RPMI8226 (cell line): ENCODE results near the gene PPP2R5C.

Source experiments
- DNase-seq: peaks from one replicate; pipeline ENCODE4 v3.0.0-alpha.2; 2015

Gene PPP2R5C

GRCh38 chr14:101894365-101895081 is 133.0 kb downstream of the PPP2R5C start:
- DNase-seq = no peak

- DNase-seq = no peak
Measured at GRCh38 chr14:101895256-101895655, 133.7 kb downstream of the PPP2R5C start.

- no peak for DNase-seq
Measured at GRCh38 chr14:101897326-101897725, 135.8 kb downstream of the PPP2R5C start.

- no peak for DNase-seq
Measured at GRCh38 chr14:101898416-101898815, 136.9 kb downstream of the PPP2R5C start.

GRCh38 chr14:101899263-101899662 is 137.8 kb downstream of the PPP2R5C start:
- DNase-seq = no peak

- DNase-seq = no peak
Measured at GRCh38 chr14:101900253-101900652, 138.7 kb downstream of the PPP2R5C start.

GRCh38 chr14:101903111-101903561 is 141.6 kb downstream of the PPP2R5C start:
- no peak for DNase-seq

GRCh38 chr14:101905614-101906013 is 144.1 kb downstream of the PPP2R5C start:
- no peak for DNase-seq

GRCh38 chr14:101906645-101907044 is 145.1 kb downstream of the PPP2R5C start:
- no peak for DNase-seq

- no peak for DNase-seq
Measured at GRCh38 chr14:101907619-101908018, 146.1 kb downstream of the PPP2R5C start.

GRCh38 chr14:101908795-101909194 is 147.3 kb downstream of the PPP2R5C start:
- no peak for DNase-seq

GRCh38 chr14:101909371-101910096 is 148.0 kb downstream of the PPP2R5C start:
- no peak for DNase-seq

GRCh38 chr14:101912841-101913240 is 151.3 kb downstream of the PPP2R5C start:
- DNase-seq = no peak

GRCh38 chr14:101914083-101914482 is 152.6 kb downstream of the PPP2R5C start:
- no peak for DNase-seq

GRCh38 chr14:101915871-101916815 is 154.6 kb downstream of the PPP2R5C start:
- DNase-seq = no peak

- no peak for DNase-seq
Measured at GRCh38 chr14:101916816-101917412, 155.4 kb downstream of the PPP2R5C start.

GRCh38 chr14:101917413-101918017 is 156.0 kb downstream of the PPP2R5C start:
- DNase-seq = no peak

- no peak for DNase-seq
Measured at GRCh38 chr14:101918065-101918989, 156.8 kb downstream of the PPP2R5C start.

GRCh38 chr14:101920271-101920670 is 158.8 kb downstream of the PPP2R5C start:
- DNase-seq = no peak

GRCh38 chr14:101922866-101923265 is 161.4 kb downstream of the PPP2R5C start:
- no peak for DNase-seq

GRCh38 chr14:101925152-101925551 is 163.6 kb downstream of the PPP2R5C start:
- DNase-seq = no peak
